HEK293T (cell line): ENCODE data around the gene MARK4.

Source experiments
- ARNT ChIP-seq: fragments of 450-650 bp; IDR thresholded peaks from 2 replicates; pipeline ENCODE4 v1.6.1; 2017; ENCODE audit warnings: mild to moderate bottlenecking
- BHLHE40 ChIP-seq: fragments of 450-650 bp; IDR thresholded peaks from 2 replicates; pipeline ENCODE4 v1.6.1; 2016; ENCODE audit warnings: mild to moderate bottlenecking, moderate library complexity, borderline replicate concordance
- ELF4 ChIP-seq: fragments of 450-650 bp; IDR thresholded peaks from 2 replicates; pipeline ENCODE4 v1.6.1; 2017; ENCODE audit warnings: antibody characterized with exemption
- FOXA1 ChIP-seq: fragments of 450-650 bp; IDR thresholded peaks from 2 replicates; pipeline ENCODE4 v1.6.1; 2016; ENCODE audit warnings: mild to moderate bottlenecking
- FOXM1 ChIP-seq: fragments of 450-650 bp; IDR thresholded peaks from 2 replicates; pipeline ENCODE4 v1.6.1; 2017; ENCODE audit warnings: mild to moderate bottlenecking, borderline replicate concordance
- HDGF ChIP-seq: fragments of 450-650 bp; IDR thresholded peaks from 2 replicates; pipeline ENCODE4 v1.6.1; 2017; ENCODE audit warnings: antibody characterized with exemption, borderline replicate concordance
- L3MBTL2 ChIP-seq: fragments of 450-650 bp; conservative IDR thresholded peaks from 2 replicates; pipeline ENCODE4 v1.6.1; 2016; ENCODE audit warnings: mild to moderate bottlenecking
- LEF1 ChIP-seq: fragments of 450-650 bp; IDR thresholded peaks from 2 replicates; pipeline ENCODE4 v1.6.1; 2017; ENCODE audit warnings: mild to moderate bottlenecking, borderline replicate concordance
- NFRKB ChIP-seq: fragments of 450-650 bp; IDR thresholded peaks from 2 replicates; pipeline ENCODE4 v1.6.1; 2016; ENCODE audit warnings: mild to moderate bottlenecking, moderate library complexity
- SP1 ChIP-seq: fragments of 450-650 bp; IDR thresholded peaks from 2 replicates; pipeline ENCODE4 v1.6.1; 2017
- SUZ12 ChIP-seq: fragments of 450-650 bp; IDR thresholded peaks from 2 replicates; pipeline ENCODE4 v1.6.1; 2016; ENCODE audit warnings: mild to moderate bottlenecking
- ZNF384 ChIP-seq: fragments of 450-650 bp; IDR thresholded peaks from 2 replicates; pipeline ENCODE4 v1.6.1; 2016
- TF ChIP-seq, protein P1 (sequence below): fragments of 450-650 bp; IDR thresholded peaks from 2 replicates; pipeline ENCODE4 v1.6.1; 2016

DNA sequence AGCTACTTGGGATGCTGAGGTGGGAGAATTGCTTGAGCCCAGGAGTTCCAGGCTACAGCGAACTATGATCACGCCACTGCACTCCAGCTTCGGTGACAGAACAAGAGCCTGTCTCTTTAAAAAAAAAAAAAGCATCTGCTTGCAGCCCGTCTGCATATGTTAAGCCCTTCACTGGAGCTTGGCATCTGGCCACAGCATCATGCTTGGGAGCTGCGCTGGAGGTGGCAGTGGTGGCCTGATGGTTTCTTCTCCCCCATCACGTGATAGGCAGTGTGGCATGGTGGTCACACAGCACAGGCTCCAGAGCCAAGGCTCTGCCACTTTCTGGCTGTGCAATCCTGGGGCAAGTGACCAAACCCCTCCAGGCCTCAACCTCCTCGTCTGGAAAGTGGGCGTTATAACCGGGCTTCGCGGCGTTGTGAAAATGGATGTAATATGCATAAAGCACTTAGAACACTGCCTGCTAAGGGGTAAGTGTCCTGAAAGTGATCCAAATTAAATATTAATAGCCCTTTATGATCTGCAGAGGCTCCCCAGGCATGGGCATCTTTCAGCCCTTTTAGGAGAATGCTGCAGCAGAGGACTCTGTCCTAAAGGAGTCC, 24.4 kb downstream of the MARK4 start:
- TF ChIP-seq ZNF384 (peak; percentile 62), LEF1 (no peak), SUZ12 (no peak), SP1 (no peak), FOXM1 (no peak), NFRKB (no peak), HDGF (no peak), FOXA1 (no peak), BHLHE40 (no peak), ELF4 (no peak), L3MBTL2 (no peak), ARNT (no peak)
- TF ChIP-seq, protein P1, sequence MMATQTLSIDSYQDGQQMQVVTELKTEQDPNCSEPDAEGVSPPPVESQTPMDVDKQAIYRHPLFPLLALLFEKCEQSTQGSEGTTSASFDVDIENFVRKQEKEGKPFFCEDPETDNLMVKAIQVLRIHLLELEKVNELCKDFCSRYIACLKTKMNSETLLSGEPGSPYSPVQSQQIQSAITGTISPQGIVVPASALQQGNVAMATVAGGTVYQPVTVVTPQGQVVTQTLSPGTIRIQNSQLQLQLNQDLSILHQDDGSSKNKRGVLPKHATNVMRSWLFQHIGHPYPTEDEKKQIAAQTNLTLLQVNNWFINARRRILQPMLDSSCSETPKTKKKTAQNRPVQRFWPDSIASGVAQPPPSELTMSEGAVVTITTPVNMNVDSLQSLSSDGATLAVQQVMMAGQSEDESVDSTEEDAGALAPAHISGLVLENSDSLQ, result no peak
